H9 (cell line): ENCODE data around the gene LY6G5B. TPM values are rescaled to one million over a fixed set of nuclear protein-coding genes. Genes with fewer than 3 reads are reported as not detected.
A peak's percentile ranks its signal among the peaks of the same experiment; 100 is the strongest.

ENCODE experiments used
- DNase-seq: peaks from one replicate; pipeline ENCODE4 v3.0.0-alpha.2; 2017
- H2AFZ ChIP-seq: one replicate; pipeline ENCODE4 v1.6.1; 2013; ENCODE audit warnings: mild to moderate bottlenecking, low read length, control low read depth, moderate library complexity
- H2AK5ac ChIP-seq: 2 replicates; pipeline ENCODE4 v1.6.1; 2013; ENCODE audit warnings: low read length, control low read depth, mixed read lengths; ENCODE audit not compliant: insufficient read length
- H2BK120ac ChIP-seq: one replicate; pipeline ENCODE4 v1.6.1; 2013; ENCODE audit warnings: low read depth, mild to moderate bottlenecking, low read length, control low read depth, inconsistent platforms; ENCODE audit not compliant: poor library complexity, severe bottlenecking
- H2BK12ac ChIP-seq: 2 replicates; pipeline ENCODE4 v1.6.1; 2013; ENCODE audit warnings: low read length, control low read depth, mixed read lengths, low read depth; ENCODE audit not compliant: insufficient read length
- H2BK15ac ChIP-seq: 2 replicates; pipeline ENCODE4 v1.6.1; 2013; ENCODE audit warnings: low read depth, low read length, control low read depth
- H2BK20ac ChIP-seq: one replicate; pipeline ENCODE4 v1.6.1; 2013; ENCODE audit warnings: low read depth, mild to moderate bottlenecking, low read length, control low read depth, inconsistent platforms; ENCODE audit not compliant: poor library complexity, severe bottlenecking
- H2BK5ac ChIP-seq: 2 replicates; pipeline ENCODE4 v1.6.1; 2013; ENCODE audit warnings: low read length, control low read depth, mixed read lengths; ENCODE audit not compliant: insufficient read length
- H3K14ac ChIP-seq: 2 replicates; pipeline ENCODE4 v1.6.1; 2013; ENCODE audit warnings: low read length, control low read depth; ENCODE audit not compliant: insufficient read depth
- H3K18ac ChIP-seq: 2 replicates; pipeline ENCODE4 v1.6.1; 2013; ENCODE audit warnings: low read depth, mild to moderate bottlenecking, mixed read lengths, low read length, control low read depth; ENCODE audit not compliant: insufficient read length
- H3K23ac ChIP-seq: 2 replicates; pipeline ENCODE4 v1.6.1; 2013; ENCODE audit warnings: low read length, control low read depth, mixed read lengths, low read depth; ENCODE audit not compliant: insufficient read length
- H3K23me2 ChIP-seq: 2 replicates; pipeline ENCODE4 v1.6.1; 2013; ENCODE audit warnings: low read depth, mild to moderate bottlenecking, mixed read lengths, low read length, control low read depth; ENCODE audit not compliant: insufficient read length, poor library complexity, severe bottlenecking
- H3K27ac ChIP-seq: 2 replicates; pipeline ENCODE4 v1.5.1; 2013; ENCODE audit warnings: low read length, control low read depth, mixed read lengths, low read depth; ENCODE audit not compliant: insufficient read length
- H3K27me3 ChIP-seq: 2 replicates; pipeline ENCODE4 v1.6.1; 2013; ENCODE audit warnings: low read length, control low read depth, inconsistent platforms; ENCODE audit not compliant: insufficient read depth
- H3K4ac ChIP-seq: 2 replicates; pipeline ENCODE4 v1.6.1; 2013; ENCODE audit warnings: low read depth, mild to moderate bottlenecking, control low read depth, inconsistent platforms, low read length, moderate library complexity
- H3K4me1 ChIP-seq: 2 replicates; pipeline ENCODE4 v1.6.1; 2013; ENCODE audit warnings: low read length, control low read depth, inconsistent platforms; ENCODE audit not compliant: insufficient read depth
- H3K4me2 ChIP-seq: 2 replicates; pipeline ENCODE4 v1.6.1; 2013; ENCODE audit warnings: low read length, control low read depth, mixed read lengths; ENCODE audit not compliant: insufficient read length, insufficient read depth
- H3K56ac ChIP-seq: 2 replicates; pipeline ENCODE4 v1.6.1; 2013; ENCODE audit warnings: low read depth, mild to moderate bottlenecking, mixed read lengths, low read length, control low read depth; ENCODE audit not compliant: insufficient read length
- H3K79me1 ChIP-seq: 2 replicates; pipeline ENCODE4 v1.6.1; 2013; ENCODE audit warnings: low read depth, mild to moderate bottlenecking, moderate library complexity, low read length, control low read depth, inconsistent platforms; ENCODE audit not compliant: insufficient read depth, poor library complexity, severe bottlenecking
- H3K79me2 ChIP-seq: 2 replicates; pipeline ENCODE4 v1.6.1; 2013; ENCODE audit warnings: low read length, control low read depth, inconsistent platforms; ENCODE audit not compliant: insufficient read depth
- H3K9ac ChIP-seq: 2 replicates; pipeline ENCODE4 v1.6.1; 2013; ENCODE audit warnings: low read length, control low read depth, mixed read lengths; ENCODE audit not compliant: insufficient read length; ENCODE audit errors: extremely low read depth
- H3K9me3 ChIP-seq: one replicate; pipeline ENCODE4 v1.6.1; 2013; ENCODE audit warnings: low read depth, low read length, inconsistent platforms; ENCODE audit not compliant: control insufficient read depth
- H3T11ph ChIP-seq: one replicate; pipeline ENCODE4 v1.6.1; 2013; ENCODE audit warnings: mild to moderate bottlenecking, low read length, control low read depth, inconsistent platforms
- H4K20me1 ChIP-seq: one replicate; pipeline ENCODE4 v1.6.1; 2013; ENCODE audit not compliant: control insufficient read depth, insufficient read length, insufficient read depth
- H4K5ac ChIP-seq: 2 replicates; pipeline ENCODE4 v1.6.1; 2013; ENCODE audit warnings: low read depth, mild to moderate bottlenecking, mixed read lengths, low read length, control low read depth; ENCODE audit not compliant: insufficient read length
- H4K8ac ChIP-seq: replicated peaks from 2 replicates; pipeline ENCODE4 v1.6.1; 2013; ENCODE audit warnings: low read length, control low read depth, mixed read lengths, low read depth; ENCODE audit not compliant: insufficient read length
- H4K91ac ChIP-seq: 2 replicates; pipeline ENCODE4 v1.6.1; 2013; ENCODE audit warnings: low read depth, mild to moderate bottlenecking, moderate library complexity, mixed read lengths, low read length, control low read depth; ENCODE audit not compliant: insufficient read length
- H3K27ac Mint-ChIP-seq, 3 experiments: 2 replicates in 2 of 3; 3 replicates in 1 of 3; pipeline ENCODE4 v1.8.0; 2020 to 2021; ENCODE audit warnings: mixed read lengths in 3 of 3, mild to moderate bottlenecking in 1 of 3, moderate library complexity in 1 of 3
- H3K27me3 Mint-ChIP-seq: 2 replicates; pipeline ENCODE4 v1.8.0; 2021; ENCODE audit warnings: low read depth, mild to moderate bottlenecking, moderate library complexity, mixed read lengths
- H3K36me3 Mint-ChIP-seq, 3 experiments: 2 replicates in 2 of 3; 3 replicates in 1 of 3; pipeline ENCODE4 v1.8.0; 2020 to 2021; ENCODE audit warnings: low read depth in 3 of 3, mixed read lengths in 3 of 3; ENCODE audit not compliant: insufficient read depth in 1 of 3
- H3K4me1 Mint-ChIP-seq, 2 experiments: 2 replicates each; pipeline ENCODE4 v1.8.0; 2020; ENCODE audit warnings: mixed read lengths in 2 of 2
- H3K4me3 Mint-ChIP-seq, 2 experiments: 2 replicates in 1 of 2; 3 replicates in 1 of 2; pipeline ENCODE4 v1.8.0; 2020 to 2021; ENCODE audit warnings: mild to moderate bottlenecking in 2 of 2, mixed read lengths in 2 of 2, moderate library complexity in 1 of 2
- H3K9me3 Mint-ChIP-seq, 2 experiments: 2 replicates in 1 of 2; 3 replicates in 1 of 2; pipeline ENCODE4 v1.8.0; 2020; ENCODE audit warnings: mild to moderate bottlenecking in 2 of 2, mixed read lengths in 2 of 2, moderate library complexity in 1 of 2
- CTCF ChIP-seq: fragments of 200-600 bp; sonication (generic); conservative IDR thresholded peaks from 3 replicates; pipeline ENCODE4 v1.8.0; 2021; ENCODE audit warnings: antibody characterized with exemption, mild to moderate bottlenecking
- WGBS: extraction: QIAGEN DNeasy Blood & Tissue Kit; methylation state at CpG from one replicate; pipeline ENCODE4 v1.1.7; 2013; ENCODE audit warnings: missing lambda C conversion rate, low lambda C conversion rate, mixed read lengths; ENCODE audit not compliant: insufficient read length; ENCODE audit errors: extremely low coverage; 5-methylcytosine and 5-hydroxymethylcytosine counted together
- total RNA-seq: library from RNA; stranded (reverse); gene quantifications from 2 replicates; pipeline ENCODE4 v1.2.1, GENCODE V29; 2021

Gene LY6G5B
- total RNA-seq, 1 experiment from 2014 or later = 21.6 TPM

GRCh38 chr6:31664790-31665500 is 4.8 kb upstream of the LY6G5B start, which contains the start of gene GPANK1:
GPANK1 (minus strand) TSS chr6:31664997; CDS start chr6:31664478, 519 bp downstream.
- Histone ChIP-seq H3K79me1 (peaks cover 11% of the 10 kb centered on the region), H3K4me2 (peak within 1 kb of the TSS; percentile 96), H3K79me2 (peaks cover 6% of the 10 kb centered on the region; the same call in 1 of the 2 replicates), H4K91ac (no peak within 1 kb of the TSS), H4K5ac (peak within 1 kb of the TSS; percentile 41), H2BK15ac (no peak within 1 kb of the TSS), H3K23ac (no peak within 1 kb of the TSS), H3K56ac (peak within 1 kb of the TSS; percentile 38), H3K4ac (no peak within 1 kb of the TSS), H3K18ac (peak within 1 kb of the TSS; percentile 81), H3K14ac (peak within 1 kb of the TSS; percentile 66), H3K27me3 (no peaks in the 10 kb centered on the region), H2BK5ac (peak within 1 kb of the TSS; percentile 17), H3K9ac (peak within 1 kb of the TSS; percentile 89), H3K4me1 (no peaks in the 10 kb centered on the region), H3T11ph (no peak within 1 kb of the TSS), H2AFZ (no peak within 1 kb of the TSS), H2BK120ac (no peak within 1 kb of the TSS), H3K9me3 (no peaks in the 10 kb centered on the region), H4K8ac (no peak within 1 kb of the TSS), H3K27ac (peak within 1 kb of the TSS; percentile 87), H2BK20ac (no peak within 1 kb of the TSS), H4K20me1 (no peaks in the 10 kb centered on the region), H3K23me2 (peaks cover 24% of the 10 kb centered on the region), H2AK5ac (no peak within 1 kb of the TSS), H2BK12ac (no peak within 1 kb of the TSS)
- DNase-seq = peak; percentile 82
- H3K9me3 Mint-ChIP-seq = no peaks in the 10 kb centered on the region
- no peak for TF ChIP-seq CTCF
- no peaks in the 10 kb centered on the region; the same call in 1 of the 2 replicates for H3K27me3 Mint-ChIP-seq
- peak within 1 kb of the TSS; percentile 99 for H3K4me3 Mint-ChIP-seq
- WGBS = no CpG with 5 or more reads among the region's 39 CpGs
- H3K36me3 Mint-ChIP-seq = peaks cover 47 to 73% (median 63%) of the 10 kb centered on the region in 3 experiments
- H3K4me1 Mint-ChIP-seq = peaks cover 30 to 37% of the 10 kb centered on the region in 2 experiments
- H3K27ac Mint-ChIP-seq = peak within 1 kb of the TSS; percentile 99
